Astrocyte of the spinal cord (primary cell): ENCODE measurements around the gene ZNF474.

Experiments used
- DNase-seq: peaks from one replicate; pipeline ENCODE4 v3.0.0; 2011; ENCODE audit warnings: low read depth, low spot score
- H3K4me3 ChIP-seq: 2 replicates; pipeline ENCODE4 v1.5.1; 2011; ENCODE audit warnings: low read depth, mild to moderate bottlenecking, low read length, moderate library complexity
- CTCF ChIP-seq: IDR thresholded peaks from 2 replicates; pipeline ENCODE4 v1.5.1; 2012; ENCODE audit warnings: low read depth, mild to moderate bottlenecking, low read length, inconsistent platforms
- in situ Hi-C: cut with HindIII; loops from 2 replicates; pipeline ENCODE4 v1.10.0; 2017; ENCODE audit warnings: low sequenced_read_pairs

ZNF474 gene

GRCh38 chr5:122129306-122129705 lies at the start of gene ZNF474:
TSS of gene ZNF474 (plus strand) at chr5:122129546. CDS start at chr5:122151991, 22,445 bp downstream.
- in situ Hi-C loops: no loop called here
- peak; percentile 99 for DNase-seq
- no peak for TF ChIP-seq CTCF
- H3K4me3 ChIP-seq: no peak within 1 kb of the TSS

- in situ Hi-C loops: no loop called here
- no peak for DNase-seq
- no peak for TF ChIP-seq CTCF
- H3K4me3 ChIP-seq: no peak overlapping the region
Measured at GRCh38 chr5:122081541-122081940, 47.8 kb upstream of the ZNF474 start.

- DNase-seq: no peak
- in situ Hi-C loops: no loop called here
- no peak overlapping the region for H3K4me3 ChIP-seq
- no peak for TF ChIP-seq CTCF
Measured at GRCh38 chr5:122083535-122083934, 45.8 kb upstream of the ZNF474 start.

GRCh38 chr5:122085041-122085440 lies 44.3 kb upstream of the ZNF474 start:
- no peak for TF ChIP-seq CTCF
- H3K4me3 ChIP-seq: no peak overlapping the region
- DNase-seq: no peak
- in situ Hi-C loops: no loop called here

- in situ Hi-C loops: no loop called here
- peak; percentile 88 for DNase-seq
- TF ChIP-seq CTCF: no peak
- no peak overlapping the region for H3K4me3 ChIP-seq
Measured at GRCh38 chr5:122089096-122090013, 40.0 kb upstream of the ZNF474 start.

GRCh38 chr5:122091936-122092600 lies 37.3 kb upstream of the ZNF474 start:
- in situ Hi-C loops: no loop called here
- peak; percentile 55 for TF ChIP-seq CTCF
- DNase-seq: peak; percentile 78
- no peak overlapping the region for H3K4me3 ChIP-seq
